Loucy (cell line): ENCODE results near the gene SLC3A2.

Experiments used
- CTCF ChIP-seq: fragments of 200-600 bp; sonication (generic); conservative IDR thresholded peaks from 2 replicates; pipeline ENCODE4 v1.5.1; 2014; ENCODE audit warnings: mild to moderate bottlenecking, antibody characterized with exemption, low read length
- EZH2phosphoT487 ChIP-seq: fragments of 200-600 bp; IDR thresholded peaks from 2 replicates; pipeline ENCODE4 v1.6.1; 2018; ENCODE audit warnings: antibody characterized with exemption, mild to moderate bottlenecking, moderate library complexity, borderline replicate concordance

DNA sequence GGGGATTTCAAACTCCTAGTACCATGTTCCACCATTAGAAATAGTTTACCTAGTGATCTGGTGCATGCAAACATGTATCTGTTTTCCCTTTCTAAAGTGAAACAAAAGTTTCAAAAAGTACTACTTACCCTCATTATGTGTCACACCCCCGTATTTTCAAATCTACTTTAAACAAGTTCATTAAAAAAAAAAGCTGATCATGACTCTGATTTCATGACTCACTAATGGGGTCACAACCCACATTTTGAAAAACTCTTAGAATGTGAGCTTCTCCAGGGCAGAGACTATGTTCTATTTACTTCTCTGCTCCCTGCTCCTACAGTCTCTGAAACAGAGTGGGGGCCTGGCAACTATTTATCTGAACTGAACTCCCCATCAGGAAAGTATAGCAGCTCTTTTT is 22.2 kb downstream of the SLC3A2 start:
- TF ChIP-seq CTCF, result no peak
- no peak for TF ChIP-seq EZH2phosphoT487
